K562 (cell line): ENCODE results near the gene ALDH5A1. TPM values are rescaled to one million over a fixed set of nuclear protein-coding genes. Genes with fewer than 3 reads are reported as not detected.

Experiments
- ATAC-seq: fragments of 200-7000 bp; cut with Tn5 transposase; 3 replicates; pipeline ENCODE4 v1.9.1; 2020; ENCODE audit warnings: moderate library complexity
- BruUV-seq: library from RNA; stranded (reverse); fragments of 400-500 nt; replicated peaks from 2 replicates; lab custom pipeline; 2021; lab: Mats Ljungman, UMichigan
- CTCF ChIA-PET: fragments of 300-600 bp; formaldehyde crosslinking; extraction: SDS; loops from one replicate; lab custom pipeline; 2021; ENCODE audit warnings: low intra/inter-chr PET ratio; lab: Yijun Ruan, JAX
- POLR2A ChIA-PET: fragments of 300-600, 350-650 bp; sonication (Branson Sonifier 250); formaldehyde crosslinking; extraction: SDS; loops from one replicate; lab custom pipeline; 2021; ENCODE audit warnings: antibody characterized with exemption, inconsistent platforms; lab: Yijun Ruan, JAX
- DNase-seq, 4 experiments: peaks; one replicate each; pipeline versions ENCODE4 v3.0.0 to v3.0.0-alpha.2; 2011 to 2018; ENCODE audit warnings: low spot score in 3 of 4, mixed read lengths in 3 of 4; ENCODE audit errors: extremely low read depth in 1 of 4
- FAIRE-seq: peaks from 2 replicates; lab custom pipeline; 2011; peaks lifted over from hg19 to GRCh38; lab: Jason Lieb, UNC
- H2AFZ ChIP-seq: 2 replicates; pipeline ENCODE4 v1.6.0; 2011; ENCODE audit warnings: low read depth, low read length, control low read depth, inconsistent platforms
- H3K27ac ChIP-seq: fragments of 200-600 bp; 3 replicates; pipeline ENCODE4 v1.8.0; 2011; ENCODE audit warnings: low read depth, mild to moderate bottlenecking, control low read depth, inconsistent platforms, low read length, moderate library complexity, mixed read lengths; ENCODE audit errors: extremely low read depth
- H3K27me3 ChIP-seq, 2 experiments: fragments of 300-600 bp in 1 of 2; 2 replicates in 1 of 2; 3 replicates in 1 of 2; pipeline versions ENCODE4 v1.6.0 to v1.8.0; 2011; ENCODE audit warnings: inconsistent platforms in 2 of 2, low read length in 2 of 2, mild to moderate bottlenecking in 1 of 2, mixed read lengths in 1 of 2, moderate library complexity in 1 of 2; ENCODE audit not compliant: control insufficient read depth in 2 of 2, insufficient read depth in 2 of 2
- H3K36me3 ChIP-seq: fragments of 300-600 bp; 3 replicates; pipeline ENCODE4 v1.8.0; 2011; ENCODE audit warnings: mild to moderate bottlenecking, low read length, inconsistent platforms; ENCODE audit not compliant: control insufficient read depth, insufficient read depth
- H3K4me1 ChIP-seq, 2 experiments: fragments of 200-600 bp in 1 of 2; replicated peaks in 1 of 2; 2 replicates in 1 of 2; 3 replicates in 1 of 2; pipeline versions ENCODE4 v1.5.1 to v1.8.0; 2011; ENCODE audit warnings: inconsistent platforms in 2 of 2, low read length in 2 of 2, mild to moderate bottlenecking in 1 of 2, mixed read lengths in 1 of 2, moderate library complexity in 1 of 2; ENCODE audit not compliant: control insufficient read depth in 2 of 2, insufficient read depth in 2 of 2
- H3K4me2 ChIP-seq: 2 replicates; pipeline ENCODE4 v1.6.1; 2011; ENCODE audit warnings: low read length, control low read depth, inconsistent platforms, mixed read lengths; ENCODE audit not compliant: insufficient read depth
- H3K4me3 ChIP-seq: fragments of 200-600 bp; sonication (generic), shearing (Covaris generic); 2 replicates; pipeline ENCODE4 v1.5.1; 2016; ENCODE audit warnings: control low read depth, inconsistent platforms
- H3K79me2 ChIP-seq: fragments of 200-600 bp; 3 replicates; pipeline ENCODE4 v1.8.0; 2011; ENCODE audit warnings: low read length, inconsistent platforms; ENCODE audit not compliant: control insufficient read depth, insufficient read depth
- H3K9ac ChIP-seq, 2 experiments: 2 replicates each; pipeline versions ENCODE4 v1.6.0 to v1.6.1; 2011; ENCODE audit warnings: low read depth in 2 of 2, low read length in 2 of 2, control low read depth in 1 of 2, inconsistent platforms in 1 of 2, mild to moderate bottlenecking in 1 of 2, mixed read lengths in 1 of 2; ENCODE audit not compliant: insufficient read depth in 1 of 2
- H3K9me1 ChIP-seq: one replicate; pipeline ENCODE4 v1.6.0; 2011; ENCODE audit warnings: inconsistent platforms, mild to moderate bottlenecking, low read length, moderate library complexity; ENCODE audit not compliant: control insufficient read depth, insufficient read depth
- H3K9me3 ChIP-seq: replicated peaks from 2 replicates; pipeline ENCODE4 v1.5.1; 2011; ENCODE audit warnings: low read depth, low read length, inconsistent platforms; ENCODE audit not compliant: control insufficient read depth, insufficient read depth
- H4K20me1 ChIP-seq: replicated peaks from 2 replicates; pipeline ENCODE4 v1.6.1; 2011; ENCODE audit warnings: low read length, inconsistent platforms, mixed read lengths; ENCODE audit not compliant: control insufficient read depth, insufficient read depth
- FOXJ3 ChIP-seq: sonication (generic); formaldehyde crosslinking; IDR thresholded peaks from 2 replicates; pipeline ENCODE4 v1.4.0; 2020; ENCODE audit warnings: mild to moderate bottlenecking, missing genetic modification reagents
- JUN ChIP-seq, 2 experiments: sonication (generic) in 1 of 2; formaldehyde crosslinking in 1 of 2; IDR thresholded peaks; 2 replicates each; pipeline versions ENCODE4 v1.6.1 to v1.8.0; 2012 to 2022; ENCODE audit warnings: borderline replicate concordance in 2 of 2, mild to moderate bottlenecking in 2 of 2, improper control_type of control experiment in 1 of 2, low read depth in 1 of 2, low read length in 1 of 2, missing genetic modification reagents in 1 of 2
- MEF2D ChIP-seq: conservative IDR thresholded peaks from 2 replicates; pipeline ENCODE4 v1.6.1; 2016; ENCODE audit warnings: low read depth, missing genetic modification characterization, missing compliant biosample characterization
- PML ChIP-seq: IDR thresholded peaks from 2 replicates; pipeline ENCODE4 v1.6.1; 2012; ENCODE audit warnings: low read length, inconsistent platforms
- SMAD4 ChIP-seq: fragments of 250-450 bp; sonication (Bioruptor Pico); conservative IDR thresholded peaks from 2 replicates; pipeline ENCODE4 v1.8.0; 2021; ENCODE audit warnings: inconsistent platforms, mild to moderate bottlenecking, moderate library complexity
- TRIM28 ChIP-seq: fragments of 450-650 bp; IDR thresholded peaks from 2 replicates; pipeline ENCODE4 v1.6.1; 2017
- ZBTB7A ChIP-seq: IDR thresholded peaks from 2 replicates; pipeline ENCODE4 v1.6.1; 2011; ENCODE audit warnings: low read depth, mild to moderate bottlenecking, low read length, moderate library complexity, borderline replicate concordance; ENCODE audit not compliant: control insufficient read depth
- ZNF197 ChIP-seq: fragments of 200-800 bp; sonication (Bioruptor generic); IDR thresholded peaks from 2 replicates; pipeline ENCODE4 v1.6.1; 2016; ENCODE audit warnings: low read depth, missing genetic modification characterization, missing compliant biosample characterization
- ZNF212 ChIP-seq: fragments of 450-650 bp; formaldehyde crosslinking; IDR thresholded peaks from 2 replicates; pipeline ENCODE4 v1.4.0; 2020; ENCODE audit warnings: mild to moderate bottlenecking
- WGBS: fragments of 100-300 bp; shearing (Covaris generic); methylation state at CpG from one replicate; pipeline ENCODE4 v1.1.6; 2016; ENCODE audit warnings: low coverage, mixed read lengths; ENCODE audit not compliant: insufficient coverage; ENCODE audit errors: missing lambda C conversion rate; 5-methylcytosine and 5-hydroxymethylcytosine counted together
- in situ Hi-C: fragments of 300-500 bp; cut with MboI; formaldehyde crosslinking; loops from 4 replicates; pipeline ENCODE4 v1.15.0; 2018; ENCODE audit warnings: inconsistent platforms, mixed read lengths
- intact Hi-C: fragments of 100-400 bp; cut with micrococcal nuclease; formaldehyde crosslinking; loops from 2 replicates; pipeline ENCODE4 v1.14.2; 2022
- polyA plus RNA-seq, 8 experiments: library from polyadenylated mRNA; depleted of rRNA in 4 of 8; stranded (reverse) in 5 of 8; unstranded in 3 of 8; fragments of >200 nt; fragmentation: Nextera tagmentation in 2 of 8; fragmentation: Illumina TruSeq in 1 of 8; extraction: Ambion mirVana in 2 of 8; extraction: Trizol in 1 of 8; gene quantifications; 2 replicates each; pipeline versions ENCODE4 v1.2.1 to v1.2.3, GENCODE V29; 2011 to 2014; ENCODE audit warnings: inconsistent platforms in 1 of 8, missing spikeins in 1 of 8
- total RNA-seq, 7 experiments: library from RNA; depleted of rRNA in 6 of 7; stranded (reverse); fragments of >200 nt in 6 of 7; fragmentation: Illumina TruSeq in 2 of 7; extraction: Trizol in 2 of 7; gene quantifications; 2 replicates each; pipeline versions ENCODE4 v1.2.1 to v1.2.3, GENCODE V29; 2011 to 2021; ENCODE audit warnings: low replicate concordance in 1 of 7
- TF ChIP-seq, protein P1 (sequence below): sonication (generic); formaldehyde crosslinking; IDR thresholded peaks from 2 replicates; pipeline ENCODE4 v1.8.0; 2023; ENCODE audit warnings: missing genetic modification reagents, mild to moderate bottlenecking, borderline replicate concordance
- TF ChIP-seq, protein P2 (sequence below): fragments of 250-450 bp; sonication (Bioruptor Pico); IDR thresholded peaks from 2 replicates; pipeline ENCODE4 v1.4.0; 2020
- TF ChIP-seq, protein P3 (sequence below), 3 experiments: IDR thresholded peaks in 2 of 3; conservative IDR thresholded peaks in 1 of 3; 2 replicates each; pipeline ENCODE4 v1.5.1; 2011 to 2012; ENCODE audit warnings: low read length in 3 of 3, mild to moderate bottlenecking in 3 of 3, control low read depth in 2 of 3, improper control_type of control experiment in 1 of 3, inconsistent platforms in 1 of 3, low read depth in 1 of 3, mixed read lengths in 1 of 3, moderate library complexity in 1 of 3; ENCODE audit not compliant: insufficient read depth in 2 of 3

ALDH5A1 gene
- total and polyA plus RNA-seq, 9 of the 15 experiments (the other 6 are each of a cell fraction or from before 2014, with no cell fraction given): 2.2 to 19.7 (median 9.5) TPM

DNA sequence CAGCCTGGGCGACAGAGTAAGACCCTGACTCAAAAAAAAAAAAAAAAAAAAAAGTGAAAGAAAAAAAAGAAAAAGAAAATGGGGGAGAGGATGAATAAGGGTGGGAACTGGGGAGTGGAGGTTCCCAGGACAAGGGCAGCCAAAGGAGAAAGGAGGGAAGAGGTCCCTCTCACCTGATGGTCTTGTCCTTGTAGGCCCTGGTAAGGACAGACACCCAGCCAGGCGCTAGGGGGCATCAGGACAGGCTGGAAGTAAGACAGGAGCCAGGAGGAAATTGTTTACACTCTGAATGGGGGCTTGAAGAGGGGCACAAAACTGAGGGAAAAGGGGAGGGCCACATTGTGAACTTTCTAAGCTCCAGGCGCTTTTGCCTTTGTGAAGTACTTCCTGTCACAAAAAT, 2.3 kb upstream of the ALDH5A1 start:
- no peaks in the 10 kb centered on the region; the same call in 2 of the 3 replicates for H3K79me2 ChIP-seq
- no peaks in the 10 kb centered on the region; the same call in 2 of the 3 replicates for H3K36me3 ChIP-seq
- H2AFZ ChIP-seq: peak overlapping the region; percentile 64; the same call in 1 of the 2 replicates
- H3K9me1 ChIP-seq: no peaks in the 10 kb centered on the region
- H3K9me3 ChIP-seq: peaks cover 4% of the 10 kb centered on the region
- CTCF ChIA-PET: no interaction called here
- H3K9ac ChIP-seq: no peak overlapping the region
- in situ Hi-C loops: no loop called here
- no peak overlapping the region for H3K27ac ChIP-seq
- BruUV-seq: no TSS peak
- peak; percentile 48 for ATAC-seq
- H3K27me3 ChIP-seq: no peaks in the 10 kb centered on the region; a peak in 1 of 5 replicates
- peak; percentile 73 for FAIRE-seq
- H3K4me3 ChIP-seq: no peak overlapping the region
- no peak overlapping the region for H3K4me2 ChIP-seq
- WGBS: 27% methylated on average over 2 of the region's 3 CpGs
- POLR2A ChIA-PET: no interaction called here
- no peaks in the 10 kb centered on the region for H4K20me1 ChIP-seq
- intact Hi-C loops: no loop called here
- DNase-seq: peak; percentile 24 to 64 (median 34)
- peaks cover 16 to 20% of the 10 kb centered on the region in 2 experiments; a peak in 4 of 5 replicates for H3K4me1 ChIP-seq
- TF ChIP-seq ZNF212 (no peak), FOXJ3 (CRISPR knock-in tag) (no peak), MEF2D (tag) (no peak), PML (no peak), SMAD4 (CRISPR knock-in tag) (no peak), TRIM28 (no peak), JUN (IDR thresholded peaks at IDR 0.05; ENCODE audit: borderline replicate concordance, low read depth, low read length) (no peak), JUN (CRISPR knock-in tag; IDR thresholded peaks at IDR 0.05; ENCODE audit: borderline replicate concordance) (no peak), ZNF197 (CRISPR knock-in tag) (no peak), ZBTB7A (peak; percentile 35; the same call in 1 of the 2 replicates)
- TF ChIP-seq, protein P1, sequence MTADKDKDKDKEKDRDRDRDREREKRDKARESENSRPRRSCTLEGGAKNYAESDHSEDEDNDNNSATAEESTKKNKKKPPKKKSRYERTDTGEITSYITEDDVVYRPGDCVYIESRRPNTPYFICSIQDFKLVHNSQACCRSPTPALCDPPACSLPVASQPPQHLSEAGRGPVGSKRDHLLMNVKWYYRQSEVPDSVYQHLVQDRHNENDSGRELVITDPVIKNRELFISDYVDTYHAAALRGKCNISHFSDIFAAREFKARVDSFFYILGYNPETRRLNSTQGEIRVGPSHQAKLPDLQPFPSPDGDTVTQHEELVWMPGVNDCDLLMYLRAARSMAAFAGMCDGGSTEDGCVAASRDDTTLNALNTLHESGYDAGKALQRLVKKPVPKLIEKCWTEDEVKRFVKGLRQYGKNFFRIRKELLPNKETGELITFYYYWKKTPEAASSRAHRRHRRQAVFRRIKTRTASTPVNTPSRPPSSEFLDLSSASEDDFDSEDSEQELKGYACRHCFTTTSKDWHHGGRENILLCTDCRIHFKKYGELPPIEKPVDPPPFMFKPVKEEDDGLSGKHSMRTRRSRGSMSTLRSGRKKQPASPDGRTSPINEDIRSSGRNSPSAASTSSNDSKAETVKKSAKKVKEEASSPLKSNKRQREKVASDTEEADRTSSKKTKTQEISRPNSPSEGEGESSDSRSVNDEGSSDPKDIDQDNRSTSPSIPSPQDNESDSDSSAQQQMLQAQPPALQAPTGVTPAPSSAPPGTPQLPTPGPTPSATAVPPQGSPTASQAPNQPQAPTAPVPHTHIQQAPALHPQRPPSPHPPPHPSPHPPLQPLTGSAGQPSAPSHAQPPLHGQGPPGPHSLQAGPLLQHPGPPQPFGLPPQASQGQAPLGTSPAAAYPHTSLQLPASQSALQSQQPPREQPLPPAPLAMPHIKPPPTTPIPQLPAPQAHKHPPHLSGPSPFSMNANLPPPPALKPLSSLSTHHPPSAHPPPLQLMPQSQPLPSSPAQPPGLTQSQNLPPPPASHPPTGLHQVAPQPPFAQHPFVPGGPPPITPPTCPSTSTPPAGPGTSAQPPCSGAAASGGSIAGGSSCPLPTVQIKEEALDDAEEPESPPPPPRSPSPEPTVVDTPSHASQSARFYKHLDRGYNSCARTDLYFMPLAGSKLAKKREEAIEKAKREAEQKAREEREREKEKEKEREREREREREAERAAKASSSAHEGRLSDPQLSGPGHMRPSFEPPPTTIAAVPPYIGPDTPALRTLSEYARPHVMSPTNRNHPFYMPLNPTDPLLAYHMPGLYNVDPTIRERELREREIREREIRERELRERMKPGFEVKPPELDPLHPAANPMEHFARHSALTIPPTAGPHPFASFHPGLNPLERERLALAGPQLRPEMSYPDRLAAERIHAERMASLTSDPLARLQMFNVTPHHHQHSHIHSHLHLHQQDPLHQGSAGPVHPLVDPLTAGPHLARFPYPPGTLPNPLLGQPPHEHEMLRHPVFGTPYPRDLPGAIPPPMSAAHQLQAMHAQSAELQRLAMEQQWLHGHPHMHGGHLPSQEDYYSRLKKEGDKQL (CRISPR knock-in tag): no peak
- TF ChIP-seq, protein P2, sequence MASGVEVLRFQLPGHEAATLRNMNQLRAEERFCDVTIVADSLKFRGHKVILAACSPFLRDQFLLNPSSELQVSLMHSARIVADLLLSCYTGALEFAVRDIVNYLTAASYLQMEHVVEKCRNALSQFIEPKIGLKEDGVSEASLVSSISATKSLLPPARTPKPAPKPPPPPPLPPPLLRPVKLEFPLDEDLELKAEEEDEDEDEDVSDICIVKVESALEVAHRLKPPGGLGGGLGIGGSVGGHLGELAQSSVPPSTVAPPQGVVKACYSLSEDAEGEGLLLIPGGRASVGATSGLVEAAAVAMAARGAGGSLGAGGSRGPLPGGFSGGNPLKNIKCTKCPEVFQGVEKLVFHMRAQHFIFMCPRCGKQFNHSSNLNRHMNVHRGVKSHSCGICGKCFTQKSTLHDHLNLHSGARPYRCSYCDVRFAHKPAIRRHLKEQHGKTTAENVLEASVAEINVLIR (CRISPR knock-in tag): no peak
- TF ChIP-seq, protein P3, sequence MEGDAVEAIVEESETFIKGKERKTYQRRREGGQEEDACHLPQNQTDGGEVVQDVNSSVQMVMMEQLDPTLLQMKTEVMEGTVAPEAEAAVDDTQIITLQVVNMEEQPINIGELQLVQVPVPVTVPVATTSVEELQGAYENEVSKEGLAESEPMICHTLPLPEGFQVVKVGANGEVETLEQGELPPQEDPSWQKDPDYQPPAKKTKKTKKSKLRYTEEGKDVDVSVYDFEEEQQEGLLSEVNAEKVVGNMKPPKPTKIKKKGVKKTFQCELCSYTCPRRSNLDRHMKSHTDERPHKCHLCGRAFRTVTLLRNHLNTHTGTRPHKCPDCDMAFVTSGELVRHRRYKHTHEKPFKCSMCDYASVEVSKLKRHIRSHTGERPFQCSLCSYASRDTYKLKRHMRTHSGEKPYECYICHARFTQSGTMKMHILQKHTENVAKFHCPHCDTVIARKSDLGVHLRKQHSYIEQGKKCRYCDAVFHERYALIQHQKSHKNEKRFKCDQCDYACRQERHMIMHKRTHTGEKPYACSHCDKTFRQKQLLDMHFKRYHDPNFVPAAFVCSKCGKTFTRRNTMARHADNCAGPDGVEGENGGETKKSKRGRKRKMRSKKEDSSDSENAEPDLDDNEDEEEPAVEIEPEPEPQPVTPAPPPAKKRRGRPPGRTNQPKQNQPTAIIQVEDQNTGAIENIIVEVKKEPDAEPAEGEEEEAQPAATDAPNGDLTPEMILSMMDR (IDR thresholded peaks at IDR 0.05 in 2 of 3, conservative IDR thresholded peaks at IDR 0.05 in 1 of 3; ENCODE audit: insufficient read depth in 2 of 3, low read depth in 1 of 3, low read length in 3 of 3): peak; percentile 56 to 58 (median 57); a peak in 5 of 6 replicates
